Measurements from ENCODE around the gene UBE2U.

Gene UBE2U

DNA sequence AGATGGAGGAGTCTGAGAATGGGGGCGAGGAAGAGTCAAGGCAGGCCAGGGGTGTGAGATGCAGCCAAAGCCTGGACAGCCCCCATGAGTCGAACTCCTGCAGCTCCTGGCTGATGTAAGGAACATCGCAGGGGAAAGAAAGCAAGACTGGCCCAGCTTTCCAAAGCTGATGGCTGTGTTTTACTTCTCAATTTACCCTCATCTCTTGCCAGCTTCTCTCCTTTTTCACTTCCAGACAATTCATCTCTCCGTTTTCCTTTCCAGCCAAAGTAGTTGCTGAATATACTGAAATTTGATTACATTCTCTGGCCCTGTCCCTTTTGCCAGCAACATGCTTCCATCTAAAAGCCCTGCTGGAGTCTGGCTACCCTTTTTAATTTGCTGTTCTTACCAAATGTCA is 40.0 kb upstream of the UBE2U start:
- ATAC-seq (ENCODE audit: low read depth) = no peak
- DNase-seq (ENCODE audit: low spot score) = no peak

DNA sequence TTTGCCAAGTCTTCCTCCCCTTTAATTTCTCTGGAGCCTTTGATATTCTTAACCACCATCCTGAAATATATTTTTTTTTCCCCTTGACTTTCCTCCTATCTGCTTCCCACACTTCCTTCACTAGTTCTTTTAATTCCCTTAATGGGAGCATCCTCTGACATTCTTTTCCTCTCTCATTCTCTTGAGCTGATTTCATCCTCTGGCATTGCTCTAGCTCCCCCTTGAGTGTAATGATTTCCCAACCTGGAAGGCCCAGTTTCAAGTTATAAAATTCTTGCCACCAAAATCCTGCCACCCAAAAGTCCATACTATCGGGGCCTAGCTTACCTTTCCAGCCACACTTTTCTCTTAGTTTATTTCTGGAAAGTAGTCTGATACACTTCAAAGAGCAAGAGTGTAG is 39.5 kb upstream of the UBE2U start:
- Histone ChIP-seq H3K27me3 (ENCODE audit: insufficient read depth, poor library complexity, severe bottlenecking) (no peaks in the 10 kb centered on the region), H3K4me1 (ENCODE audit: insufficient read depth, poor library complexity, severe bottlenecking) (no peaks in the 10 kb centered on the region), H3K36me3 (ENCODE audit: low read depth) (no peaks in the 10 kb centered on the region), H3K4me3 (ENCODE audit: severe bottlenecking) (no peak overlapping the region), H3K27ac (ENCODE audit: poor library complexity, severe bottlenecking) (no peak overlapping the region), H3K9me3 (ENCODE audit: severe bottlenecking) (no peaks in the 10 kb centered on the region)
- no peak; the same call in 2 of the 3 replicates for ATAC-seq (ENCODE audit: low read depth)
- TF ChIP-seq, protein P1, sequence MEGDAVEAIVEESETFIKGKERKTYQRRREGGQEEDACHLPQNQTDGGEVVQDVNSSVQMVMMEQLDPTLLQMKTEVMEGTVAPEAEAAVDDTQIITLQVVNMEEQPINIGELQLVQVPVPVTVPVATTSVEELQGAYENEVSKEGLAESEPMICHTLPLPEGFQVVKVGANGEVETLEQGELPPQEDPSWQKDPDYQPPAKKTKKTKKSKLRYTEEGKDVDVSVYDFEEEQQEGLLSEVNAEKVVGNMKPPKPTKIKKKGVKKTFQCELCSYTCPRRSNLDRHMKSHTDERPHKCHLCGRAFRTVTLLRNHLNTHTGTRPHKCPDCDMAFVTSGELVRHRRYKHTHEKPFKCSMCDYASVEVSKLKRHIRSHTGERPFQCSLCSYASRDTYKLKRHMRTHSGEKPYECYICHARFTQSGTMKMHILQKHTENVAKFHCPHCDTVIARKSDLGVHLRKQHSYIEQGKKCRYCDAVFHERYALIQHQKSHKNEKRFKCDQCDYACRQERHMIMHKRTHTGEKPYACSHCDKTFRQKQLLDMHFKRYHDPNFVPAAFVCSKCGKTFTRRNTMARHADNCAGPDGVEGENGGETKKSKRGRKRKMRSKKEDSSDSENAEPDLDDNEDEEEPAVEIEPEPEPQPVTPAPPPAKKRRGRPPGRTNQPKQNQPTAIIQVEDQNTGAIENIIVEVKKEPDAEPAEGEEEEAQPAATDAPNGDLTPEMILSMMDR (IDR thresholded peaks at IDR 0.05; ENCODE audit: poor library complexity, severe bottlenecking) = peak; percentile 62
- DNase-seq (ENCODE audit: low spot score) = no peak

More for the DNA sequence above, 40.0 kb upstream of the UBE2U start:
- Histone ChIP-seq H3K27ac (ENCODE audit: poor library complexity, severe bottlenecking) (no peak overlapping the region), H3K4me1 (ENCODE audit: insufficient read depth, poor library complexity, severe bottlenecking) (no peaks in the 10 kb centered on the region), H3K27me3 (ENCODE audit: insufficient read depth, poor library complexity, severe bottlenecking) (no peaks in the 10 kb centered on the region), H3K4me3 (ENCODE audit: severe bottlenecking) (no peak overlapping the region), H3K9me3 (ENCODE audit: severe bottlenecking) (no peaks in the 10 kb centered on the region), H3K36me3 (ENCODE audit: low read depth) (no peaks in the 10 kb centered on the region)
- TF ChIP-seq, protein P1 (IDR thresholded peaks at IDR 0.05; ENCODE audit: poor library complexity, severe bottlenecking) = no peak

DNA sequence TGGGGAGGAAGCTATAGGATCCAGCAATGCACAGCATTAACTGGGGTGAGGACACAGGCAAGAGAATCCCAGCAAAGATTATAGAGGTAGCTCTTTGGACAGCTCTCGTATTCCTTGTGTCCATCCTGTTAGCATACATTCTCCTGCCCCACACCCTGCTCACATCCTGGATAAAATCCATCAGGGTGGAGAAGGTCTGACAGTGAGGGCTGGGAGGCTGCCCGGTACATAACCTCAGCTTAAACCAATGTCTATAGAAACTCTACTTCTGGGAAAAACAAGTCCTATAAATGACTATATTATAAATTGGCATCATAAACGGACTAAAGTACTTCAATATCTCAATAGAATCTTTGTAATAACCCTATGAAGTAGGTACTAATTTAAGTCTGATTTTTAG is 36.8 kb upstream of the UBE2U start:
- no peak for ATAC-seq (ENCODE audit: low read depth)
- DNase-seq (ENCODE audit: low spot score) = no peak
- Histone ChIP-seq H3K36me3 (ENCODE audit: low read depth) (no peaks in the 10 kb centered on the region), H3K27ac (ENCODE audit: poor library complexity, severe bottlenecking) (no peak overlapping the region), H3K4me1 (ENCODE audit: insufficient read depth, poor library complexity, severe bottlenecking) (peaks cover 4% of the 10 kb centered on the region), H3K9me3 (ENCODE audit: severe bottlenecking) (no peaks in the 10 kb centered on the region), H3K27me3 (ENCODE audit: insufficient read depth, poor library complexity, severe bottlenecking) (no peaks in the 10 kb centered on the region), H3K4me3 (ENCODE audit: severe bottlenecking) (no peak overlapping the region)
- TF ChIP-seq, protein P1 (IDR thresholded peaks at IDR 0.05; ENCODE audit: poor library complexity, severe bottlenecking) = no peak

DNA sequence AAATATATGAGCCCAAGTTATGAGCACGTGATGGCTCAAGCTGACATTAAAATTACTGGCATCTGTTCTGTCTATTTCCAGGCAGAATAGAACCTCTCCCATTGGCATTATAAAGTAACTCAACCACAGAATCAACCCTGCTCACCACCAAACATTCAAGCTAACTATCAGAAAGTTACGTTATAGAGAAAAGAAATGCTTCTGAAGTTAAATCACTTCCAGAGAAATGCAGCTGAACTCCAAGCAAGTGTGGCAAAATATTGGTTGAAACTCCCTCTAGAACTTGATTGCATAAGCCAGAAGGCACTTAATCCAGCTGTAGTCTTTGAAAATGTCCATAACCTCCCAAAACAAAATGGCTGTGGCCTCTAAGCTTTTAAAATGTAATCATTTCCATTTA is 36.2 kb upstream of the UBE2U start:
- no peaks in the 10 kb centered on the region for H3K27me3 ChIP-seq (ENCODE audit: insufficient read depth, poor library complexity, severe bottlenecking)
- DNase-seq (ENCODE audit: low spot score) = no peak
- peaks cover 9% of the 10 kb centered on the region for H3K4me1 ChIP-seq (ENCODE audit: insufficient read depth, poor library complexity, severe bottlenecking)
- H3K27ac ChIP-seq (ENCODE audit: poor library complexity, severe bottlenecking) = no peak overlapping the region
- no peak overlapping the region for H3K4me3 ChIP-seq (ENCODE audit: severe bottlenecking)
- no peaks in the 10 kb centered on the region for H3K9me3 ChIP-seq (ENCODE audit: severe bottlenecking)
- ATAC-seq (ENCODE audit: low read depth) = no peak
- H3K36me3 ChIP-seq (ENCODE audit: low read depth) = no peaks in the 10 kb centered on the region
- TF ChIP-seq, protein P1 (IDR thresholded peaks at IDR 0.05; ENCODE audit: poor library complexity, severe bottlenecking) = no peak

DNA sequence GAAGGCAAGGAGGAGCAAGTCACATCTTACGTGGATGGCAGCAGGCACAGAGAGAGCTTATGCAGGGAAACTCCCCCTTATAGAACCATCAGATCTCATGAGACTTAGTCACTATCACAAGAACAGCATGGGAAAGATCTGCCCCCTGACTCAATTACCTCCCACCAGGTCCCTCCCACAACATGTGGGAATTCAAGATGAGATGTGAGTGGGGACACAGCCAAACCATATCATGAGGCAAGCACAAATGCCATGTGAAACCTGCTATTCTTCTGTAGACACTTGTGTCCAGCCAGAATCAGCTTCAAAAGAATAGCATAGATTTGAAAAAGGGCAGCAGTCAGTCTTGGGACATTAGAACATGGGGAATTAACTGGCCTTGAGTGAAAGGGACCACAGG is 32.2 kb upstream of the UBE2U start:
- ATAC-seq (ENCODE audit: low read depth) = no peak
- no peaks in the 10 kb centered on the region for H3K27me3 ChIP-seq (ENCODE audit: insufficient read depth, poor library complexity, severe bottlenecking)
- no peaks in the 10 kb centered on the region for H3K9me3 ChIP-seq (ENCODE audit: severe bottlenecking)
- H3K4me1 ChIP-seq (ENCODE audit: insufficient read depth, poor library complexity, severe bottlenecking) = peaks cover 17% of the 10 kb centered on the region
- DNase-seq (ENCODE audit: low spot score) = no peak
- no peaks in the 10 kb centered on the region for H3K36me3 ChIP-seq (ENCODE audit: low read depth)
- H3K27ac ChIP-seq (ENCODE audit: poor library complexity, severe bottlenecking) = no peak overlapping the region
- TF ChIP-seq, protein P1 (IDR thresholded peaks at IDR 0.05; ENCODE audit: poor library complexity, severe bottlenecking) = no peak
- H3K4me3 ChIP-seq (ENCODE audit: severe bottlenecking) = no peak overlapping the region

Data from RWPE2 (cell line).